Naive thymus-derived CD4-positive, alpha-beta T cell (primary cell): ENCODE results near the gene HDAC10. TPM values are rescaled to one million over a fixed set of nuclear protein-coding genes. Genes with fewer than 3 reads are reported as not detected.
A peak's percentile ranks its signal among the peaks of the same experiment; 100 is the strongest.

Source experiments
- ATAC-seq: fragments of 150-1000 bp; cut with Tn5 transposase; 2 replicates; pipeline ENCODE4 v1.10.0; 2021; ENCODE audit warnings: mild to moderate bottlenecking, moderate library complexity
- CTCF ChIA-PET: fragments of 350-600 bp; sonication (Branson Sonifier 250); formaldehyde crosslinking; loops from one replicate; lab custom pipeline; 2021; ENCODE audit warnings: antibody characterized with exemption; lab: Charles Lee
- POLR2A ChIA-PET: fragments of 350-600 bp; sonication (Branson Sonifier 250); formaldehyde crosslinking; loops from one replicate; lab custom pipeline; 2021; ENCODE audit warnings: antibody characterized with exemption, inconsistent platforms; lab: Charles Lee
- DNase-seq, 9 donors: peaks; one replicate each; pipeline versions ENCODE4 v3.0.0 to v3.0.0-alpha.2; 2020 to 2022; ENCODE audit warnings: mixed read lengths in 1 of 9
- H3K27ac ChIP-seq: one replicate; pipeline ENCODE4 v1.7.0; 2013; ENCODE audit warnings: mild to moderate bottlenecking, low read depth, low read length, moderate library complexity
- H3K27me3 ChIP-seq, 2 donors: one replicate each; pipeline ENCODE4 v1.7.0; 2013; ENCODE audit warnings: low read length in 2 of 2, mild to moderate bottlenecking in 2 of 2, moderate library complexity in 2 of 2; ENCODE audit not compliant: control insufficient read depth in 2 of 2, insufficient read depth in 2 of 2
- H3K36me3 ChIP-seq, 3 experiments: 1 replicate in 2 of 3; 2 replicates in 1 of 3; pipeline ENCODE4 v1.7.0; 2013; ENCODE audit warnings: low read length in 3 of 3, mild to moderate bottlenecking in 3 of 3, moderate library complexity in 1 of 3; ENCODE audit not compliant: insufficient read depth in 3 of 3, control insufficient read depth in 2 of 3
- H3K4me1 ChIP-seq, 2 donors: one replicate each; pipeline ENCODE4 v1.7.0; 2013; ENCODE audit warnings: low read length in 2 of 2, mild to moderate bottlenecking in 2 of 2, moderate library complexity in 1 of 2; ENCODE audit not compliant: control insufficient read depth in 2 of 2, insufficient read depth in 2 of 2
- H3K4me3 ChIP-seq: 2 replicates; pipeline ENCODE4 v1.7.0; 2013; ENCODE audit warnings: mild to moderate bottlenecking, low read length
- H3K9me3 ChIP-seq, 3 experiments: 1 replicate in 2 of 3; 2 replicates in 1 of 3; pipeline ENCODE4 v1.7.0; 2013; ENCODE audit warnings: low read length in 3 of 3; ENCODE audit not compliant: control insufficient read depth in 2 of 3
- H3K27ac Mint-ChIP-seq, 9 donors: one replicate each; pipeline ENCODE4 v1.8.0; 2020 to 2022; ENCODE audit warnings: mixed read lengths in 9 of 9, mild to moderate bottlenecking in 8 of 9, moderate library complexity in 5 of 9, inconsistent platforms in 2 of 9
- H3K27me3 Mint-ChIP-seq, 5 donors: one replicate each; pipeline ENCODE4 v1.8.0; 2021 to 2022; ENCODE audit warnings: mixed read lengths in 5 of 5, mild to moderate bottlenecking in 1 of 5
- H3K36me3 Mint-ChIP-seq, 5 donors: one replicate each; pipeline ENCODE4 v1.8.0; 2020 to 2022; ENCODE audit warnings: mixed read lengths in 5 of 5, mild to moderate bottlenecking in 3 of 5, inconsistent platforms in 1 of 5
- H3K4me1 Mint-ChIP-seq, 7 donors: one replicate each; pipeline ENCODE4 v1.8.0; 2020 to 2022; ENCODE audit warnings: mixed read lengths in 7 of 7, mild to moderate bottlenecking in 3 of 7, inconsistent platforms in 1 of 7
- H3K4me3 Mint-ChIP-seq, 10 donors: one replicate each; pipeline ENCODE4 v1.8.0; 2020 to 2022; ENCODE audit warnings: mild to moderate bottlenecking in 10 of 10, mixed read lengths in 10 of 10, moderate library complexity in 6 of 10, inconsistent platforms in 2 of 10
- H3K9me3 Mint-ChIP-seq, 11 donors: one replicate each; pipeline ENCODE4 v1.8.0; 2020 to 2022; ENCODE audit warnings: mixed read lengths in 11 of 11, mild to moderate bottlenecking in 4 of 11, inconsistent platforms in 1 of 11, moderate library complexity in 1 of 11
- intact Hi-C, 2 donors: fragments of 100-400 bp; cut with micrococcal nuclease; formaldehyde crosslinking; loops; one replicate each; pipeline ENCODE4 v1.15.1; 2023
- polyA plus RNA-seq, 2 donors: library from polyadenylated mRNA; unstranded; fragments of 300-500 nt; fragmentation: Illumina TruSeq; gene quantifications; one replicate each; pipeline ENCODE4 v1.2.3, GENCODE V29; 2021
- total RNA-seq, 6 experiments: library from RNA in 5 of 6; stranded (reverse) in 5 of 6; gene quantifications; 1 replicate in 5 of 6; 2 replicates in 1 of 6; pipeline ENCODE4 v1.2.3 and lab custom pipeline; 2021 to 2026

The HDAC10 gene
- total and polyA plus RNA-seq, 7 experiments from 2014 or later = 7.1 to 139 (median 98.7) TPM

GRCh38 chr22:50216684-50217520, 34.2 kb downstream of the HDAC10 start:
- H3K9me3 Mint-ChIP-seq = no peaks in the 10 kb centered on the region
- no peak overlapping the region for H3K27ac ChIP-seq
- no peak for ATAC-seq
- DNase-seq = no peak
- peak overlapping the region in 1 of 9 donors; percentile 25 for H3K27ac Mint-ChIP-seq
- POLR2A ChIA-PET = interaction anchor here (0.7 kb wide), 1 partner anchor 27 kb away, joined by 3 read pairs; no protein-coding TSS in a partner anchor
- CTCF ChIA-PET = no interaction called here
- H3K4me1 Mint-ChIP-seq = peaks cover 2 to 30% (median 16%) of the 10 kb centered on the region in 7 donors
- no peaks in the 10 kb centered on the region for H3K27me3 Mint-ChIP-seq
- no peaks in the 10 kb centered on the region for H3K27me3 ChIP-seq
- H3K4me3 ChIP-seq = no peak overlapping the region
- intact Hi-C loops = no loop called here
- no peaks in the 10 kb centered on the region for H3K4me1 ChIP-seq
- no peak overlapping the region for H3K4me3 Mint-ChIP-seq
- peaks cover 0 to 32% (median 14%) of the 10 kb centered on the region in 5 donors for H3K36me3 Mint-ChIP-seq
- H3K36me3 ChIP-seq = peaks cover 3 to 85% (median 14%) of the 10 kb centered on the region in 3 experiments
- H3K9me3 ChIP-seq = no peaks in the 10 kb centered on the region

- no peak for DNase-seq
- H3K4me1 ChIP-seq = no peaks in the 10 kb centered on the region
- peak overlapping the region in 1 of 9 donors; percentile 62 for H3K27ac Mint-ChIP-seq
- H3K36me3 Mint-ChIP-seq = peaks cover 0 to 33% (median 14%) of the 10 kb centered on the region in 5 donors
- H3K9me3 ChIP-seq = no peaks in the 10 kb centered on the region
- ATAC-seq = no peak
- no peaks in the 10 kb centered on the region for H3K9me3 Mint-ChIP-seq
- no peaks in the 10 kb centered on the region for H3K27me3 ChIP-seq
- peaks cover 0 to 81% (median 14%) of the 10 kb centered on the region in 3 experiments for H3K36me3 ChIP-seq
- intact Hi-C loops = no loop called here
- peaks cover 2 to 30% (median 18%) of the 10 kb centered on the region in 7 donors for H3K4me1 Mint-ChIP-seq
- H3K4me3 Mint-ChIP-seq = no peak overlapping the region
- POLR2A ChIA-PET = interaction anchor here (0.7 kb wide), 1 partner anchor 28 kb away, joined by 3 read pairs; no protein-coding TSS in a partner anchor
- no peaks in the 10 kb centered on the region for H3K27me3 Mint-ChIP-seq
- no peak overlapping the region for H3K27ac ChIP-seq
- CTCF ChIA-PET = interaction anchor here (1.2 to 1.7 kb wide), 2 partner anchors 11 to 67 kb away, joined by 3 to 4 read pairs; no protein-coding TSS in a partner anchor
- H3K4me3 ChIP-seq = no peak overlapping the region
These were observed 34.9 kb downstream of the HDAC10 start for GRCh38 chr22:50216055-50216683.

DNA sequence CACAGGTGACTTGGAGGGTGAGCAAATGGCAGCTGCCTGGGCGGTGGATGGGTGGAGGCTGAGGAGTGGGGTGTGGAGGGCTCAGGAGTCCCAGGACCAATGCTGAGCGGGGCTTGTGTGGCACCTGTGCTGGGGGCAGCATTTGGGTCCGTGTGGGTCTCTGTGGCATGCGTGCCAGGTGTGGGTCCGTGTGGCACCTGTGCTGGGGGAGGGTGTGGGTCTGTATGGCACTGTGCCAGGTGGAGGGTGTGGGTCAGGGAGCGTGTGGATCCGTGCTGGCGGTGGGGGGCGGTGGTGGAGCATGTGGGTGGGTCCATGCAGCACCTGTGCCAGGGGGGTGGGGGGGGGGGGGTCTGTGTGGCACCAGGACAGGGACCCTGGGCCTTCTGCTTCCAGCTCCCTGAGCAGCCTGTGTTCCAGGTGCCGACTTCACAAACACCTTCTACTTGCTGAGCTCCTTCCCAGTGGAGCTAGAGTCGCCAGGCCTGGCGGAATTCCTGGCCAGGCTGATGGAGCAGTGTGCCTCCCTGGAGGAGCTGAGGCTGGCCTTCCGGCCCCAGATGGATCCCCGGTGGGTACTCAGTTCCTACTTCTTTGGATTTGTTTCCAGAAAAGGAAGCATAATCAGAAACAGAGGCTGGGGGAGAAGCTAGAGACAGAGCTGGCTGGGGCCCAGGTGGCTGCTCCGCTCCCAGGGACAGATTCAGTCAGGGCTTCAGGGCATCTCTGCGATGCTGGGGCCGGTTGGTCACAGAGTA, 35.6 kb downstream of the HDAC10 start:
- Mint-ChIP-seq H3K36me3 (peaks cover 0 to 36% (median 14%) of the 10 kb centered on the region in 5 donors), H3K4me3 (no peak overlapping the region), H3K27me3 (no peaks in the 10 kb centered on the region), H3K9me3 (no peaks in the 10 kb centered on the region), H3K4me1 (peaks cover 2 to 30% (median 21%) of the 10 kb centered on the region in 7 donors), H3K27ac (peak overlapping the region in 6 of 9 donors; percentile 22 to 87 (median 66))
- no peak for DNase-seq
- Histone ChIP-seq H3K36me3 (peaks cover 0 to 81% (median 11%) of the 10 kb centered on the region in 3 experiments), H3K4me3 (no peak overlapping the region), H3K4me1 (no peaks in the 10 kb centered on the region), H3K27ac (no peak overlapping the region), H3K27me3 (no peaks in the 10 kb centered on the region), H3K9me3 (no peaks in the 10 kb centered on the region)
- ATAC-seq = no peak
- intact Hi-C loops = no loop called here
- CTCF ChIA-PET = interaction anchor here (1.2 to 1.7 kb wide), 2 partner anchors 11 to 66 kb away, joined by 3 to 4 read pairs; no protein-coding TSS in a partner anchor
- POLR2A ChIA-PET = interaction anchor here (0.7 to 1.4 kb wide), 2 partner anchors 26 to 114 kb away, joined by 3 read pairs; no protein-coding TSS in a partner anchor

- peaks cover 7 to 36% (median 26%) of the 10 kb centered on the region in 7 donors for H3K4me1 Mint-ChIP-seq
- CTCF ChIA-PET = interaction anchor here (0.6 to 2.8 kb wide), 2 partner anchors 64 to 89 kb away, joined by 3 to 10 read pairs; no protein-coding TSS in a partner anchor
- DNase-seq (no peak), ATAC-seq (no peak)
- H3K27me3 Mint-ChIP-seq = no peaks in the 10 kb centered on the region
- H3K4me1 ChIP-seq = no peaks in the 10 kb centered on the region
- H3K36me3 ChIP-seq = peaks cover 0 to 74% (median 9%) of the 10 kb centered on the region in 3 experiments
- intact Hi-C loops = no loop called here
- no peak overlapping the region for H3K4me3 Mint-ChIP-seq
- H3K9me3 ChIP-seq = no peaks in the 10 kb centered on the region
- POLR2A ChIA-PET = no interaction called here
- no peak overlapping the region for H3K27ac ChIP-seq
- H3K9me3 Mint-ChIP-seq = no peaks in the 10 kb centered on the region
- H3K36me3 Mint-ChIP-seq = peaks cover 5 to 40% (median 18%) of the 10 kb centered on the region in 5 donors
- H3K4me3 ChIP-seq = no peak overlapping the region
- peak overlapping the region in 8 of 9 donors; percentile 13 to 74 (median 53) for H3K27ac Mint-ChIP-seq
- no peaks in the 10 kb centered on the region for H3K27me3 ChIP-seq
These were observed 37.8 kb downstream of the HDAC10 start for GRCh38 chr22:50213263-50213662.

DNA sequence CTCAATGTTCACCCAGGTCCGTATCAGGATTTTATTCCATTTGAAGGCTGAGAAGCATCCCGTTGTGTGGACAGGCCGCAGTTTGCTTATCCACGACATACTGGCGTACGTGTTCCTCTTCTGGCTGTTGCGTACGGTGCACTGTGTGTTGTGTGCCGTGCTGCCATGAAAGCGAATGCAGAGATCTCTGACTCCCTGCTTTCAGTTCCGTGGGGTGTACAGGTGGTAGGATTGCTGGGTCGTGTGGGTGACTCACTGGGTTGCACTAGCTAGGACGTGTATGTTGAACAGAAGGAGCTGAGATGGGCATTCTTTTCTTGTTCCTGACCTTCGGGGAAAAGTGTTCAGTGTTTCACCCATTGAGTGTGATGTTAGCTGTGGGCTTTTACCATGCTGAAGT, 39.9 kb downstream of the HDAC10 start:
- Histone ChIP-seq H3K4me1 (no peaks in the 10 kb centered on the region), H3K9me3 (no peaks in the 10 kb centered on the region), H3K4me3 (no peak overlapping the region), H3K27me3 (no peaks in the 10 kb centered on the region), H3K27ac (no peak overlapping the region), H3K36me3 (peaks cover 0 to 70% (median 7%) of the 10 kb centered on the region in 3 experiments)
- Mint-ChIP-seq H3K27ac (peak overlapping the region in 6 of 9 donors; percentile 20 to 82 (median 42)), H3K4me3 (no peak overlapping the region), H3K4me1 (peaks cover 7 to 36% (median 29%) of the 10 kb centered on the region in 7 donors), H3K27me3 (no peaks in the 10 kb centered on the region), H3K36me3 (peaks cover 5 to 39% (median 18%) of the 10 kb centered on the region in 5 donors), H3K9me3 (no peaks in the 10 kb centered on the region)
- intact Hi-C loops = no loop called here
- ATAC-seq (no peak), DNase-seq (no peak)
- ChIA-PET POLR2A (interaction anchor here (0.6 to 1.5 kb wide), 4 partner anchors 8 to 342 kb away, joined by 3 to 7 read pairs (median 3); no protein-coding TSS in a partner anchor), CTCF (interaction anchor here (0.6 to 1.4 kb wide), 8 partner anchors 11 to 118 kb away, joined by 3 to 9 read pairs (median 4); no protein-coding TSS in a partner anchor)
